Measurements from ENCODE around the gene PLAC9.

- TF ChIP-seq, protein P1, sequence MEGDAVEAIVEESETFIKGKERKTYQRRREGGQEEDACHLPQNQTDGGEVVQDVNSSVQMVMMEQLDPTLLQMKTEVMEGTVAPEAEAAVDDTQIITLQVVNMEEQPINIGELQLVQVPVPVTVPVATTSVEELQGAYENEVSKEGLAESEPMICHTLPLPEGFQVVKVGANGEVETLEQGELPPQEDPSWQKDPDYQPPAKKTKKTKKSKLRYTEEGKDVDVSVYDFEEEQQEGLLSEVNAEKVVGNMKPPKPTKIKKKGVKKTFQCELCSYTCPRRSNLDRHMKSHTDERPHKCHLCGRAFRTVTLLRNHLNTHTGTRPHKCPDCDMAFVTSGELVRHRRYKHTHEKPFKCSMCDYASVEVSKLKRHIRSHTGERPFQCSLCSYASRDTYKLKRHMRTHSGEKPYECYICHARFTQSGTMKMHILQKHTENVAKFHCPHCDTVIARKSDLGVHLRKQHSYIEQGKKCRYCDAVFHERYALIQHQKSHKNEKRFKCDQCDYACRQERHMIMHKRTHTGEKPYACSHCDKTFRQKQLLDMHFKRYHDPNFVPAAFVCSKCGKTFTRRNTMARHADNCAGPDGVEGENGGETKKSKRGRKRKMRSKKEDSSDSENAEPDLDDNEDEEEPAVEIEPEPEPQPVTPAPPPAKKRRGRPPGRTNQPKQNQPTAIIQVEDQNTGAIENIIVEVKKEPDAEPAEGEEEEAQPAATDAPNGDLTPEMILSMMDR (IDR thresholded peaks at IDR 0.05; ENCODE audit: insufficient read depth, low read length, poor library complexity, severe bottlenecking): no peak
- TF ChIP-seq EZH2phosphoT487 (conservative IDR thresholded peaks at IDR 0.05; ENCODE audit: low read length): no peak
These were observed 55.2 kb downstream of the PLAC9 start for GRCh38 chr10:80187465-80188409.

All from SU-DHL-6 (cell line).